Skeletal muscle tissue (tissue), 4 donors: ENCODE results near the gene ATG7. TPM values are rescaled to one million over a fixed set of nuclear protein-coding genes. Genes with fewer than 3 reads are reported as not detected.
"Not testable (repeated sequence)": the region's sequence is repeated elsewhere in the genome, so short reads cannot be mapped to it uniquely, and the experiment has no call there.

Experiments
- H3K27ac ChIP-seq: one replicate; pipeline ENCODE4 v1.7.0; 2013; ENCODE audit warnings: mild to moderate bottlenecking, low read depth, low read length, inconsistent platforms
- H3K27me3 ChIP-seq, 3 donors: one replicate each; pipeline ENCODE4 v1.7.0; 2013; ENCODE audit warnings: low read length in 3 of 3; ENCODE audit not compliant: control insufficient read depth in 3 of 3, insufficient read depth in 3 of 3
- H3K36me3 ChIP-seq, 3 donors: one replicate each; pipeline ENCODE4 v1.7.0; 2013; ENCODE audit warnings: low read length in 3 of 3; ENCODE audit not compliant: control insufficient read depth in 3 of 3, insufficient read depth in 3 of 3
- H3K4me1 ChIP-seq, 3 donors: one replicate each; pipeline ENCODE4 v1.7.0; 2013; ENCODE audit warnings: low read length in 3 of 3, mild to moderate bottlenecking in 3 of 3; ENCODE audit not compliant: control insufficient read depth in 3 of 3, insufficient read depth in 3 of 3
- H3K4me3 ChIP-seq, 3 donors: one replicate each; pipeline ENCODE4 v1.7.0; 2013; ENCODE audit warnings: low read length in 3 of 3
- H3K9ac ChIP-seq, 3 donors: one replicate each; pipeline ENCODE4 v1.7.0; 2013; ENCODE audit warnings: low read length in 3 of 3, mild to moderate bottlenecking in 3 of 3, moderate library complexity in 2 of 3, low read depth in 1 of 3
- H3K9me3 ChIP-seq, 3 donors: one replicate each; pipeline ENCODE4 v1.7.0; 2013; ENCODE audit warnings: low read length in 3 of 3; ENCODE audit not compliant: control insufficient read depth in 3 of 3
- total RNA-seq: library from RNA; depleted of rRNA; stranded (reverse); fragments of >200 nt; gene quantifications from one replicate; pipeline ENCODE4 v1.2.3, GENCODE V29; 2014
- donor health status: Osteomylitis.

Gene ATG7
- total RNA-seq, 1 donor from 2014 or later, result 48.0 TPM

GRCh38 chr3:11592445-11593298, 320.5 kb downstream of the ATG7 start:
- peak overlapping the region; percentile 55 to 69 (median 65) for H3K9ac ChIP-seq
- peak overlapping the region; percentile 2 to 46 (median 4) for H3K4me3 ChIP-seq
- no peaks in the 10 kb centered on the region for H3K9me3 ChIP-seq
- peaks cover 65 to 68% (median 68%) of the 10 kb centered on the region in 3 donors for H3K4me1 ChIP-seq
- H3K36me3 ChIP-seq, result peaks cover 0 to 2% (median 0%) of the 10 kb centered on the region in 3 donors
- H3K27me3 ChIP-seq, result no peaks in the 10 kb centered on the region
- H3K27ac ChIP-seq, result peak overlapping the region; percentile 75

GRCh38 chr3:11593318-11594034, 321.3 kb downstream of the ATG7 start:
- H3K27me3 ChIP-seq, result no peaks in the 10 kb centered on the region
- H3K9me3 ChIP-seq, result no peaks in the 10 kb centered on the region
- peak overlapping the region in 1 of 3 donors; percentile 29 for H3K4me3 ChIP-seq
- H3K27ac ChIP-seq, result peak overlapping the region; percentile 75
- no peak overlapping the region for H3K9ac ChIP-seq
- H3K4me1 ChIP-seq, result peaks cover 57 to 61% (median 60%) of the 10 kb centered on the region in 3 donors
- H3K36me3 ChIP-seq, result peaks cover 0 to 2% (median 0%) of the 10 kb centered on the region in 3 donors

- H3K4me3 ChIP-seq, H3K27me3 ChIP-seq, H3K27ac ChIP-seq, H3K9me3 ChIP-seq, H3K9ac ChIP-seq, H3K36me3 ChIP-seq: not testable (repeated sequence)
- peaks cover 49 to 50% (median 49%) of the 10 kb centered on the region in 3 donors for H3K4me1 ChIP-seq
Measured at GRCh38 chr3:11595024-11595423, 322.8 kb downstream of the ATG7 start.

GRCh38 chr3:11596387-11596786, 324.2 kb downstream of the ATG7 start:
- Histone ChIP-seq H3K4me1 (peaks cover 49 to 50% (median 49%) of the 10 kb centered on the region in 3 donors), H3K9ac (no peak overlapping the region), H3K27ac (no peak overlapping the region), H3K9me3 (no peaks in the 10 kb centered on the region), H3K27me3 (no peaks in the 10 kb centered on the region), H3K36me3 (peaks cover 4% of the 10 kb centered on the region in 3 donors), H3K4me3 (no peak overlapping the region)

GRCh38 chr3:11600501-11601282, 328.5 kb downstream of the ATG7 start:
- H3K27me3 ChIP-seq, result no peaks in the 10 kb centered on the region
- H3K36me3 ChIP-seq, result peaks cover 3 to 4% (median 4%) of the 10 kb centered on the region in 3 donors
- H3K27ac ChIP-seq, result peak overlapping the region; percentile 77
- peak overlapping the region in 1 of 3 donors; percentile 31 for H3K4me3 ChIP-seq
- H3K4me1 ChIP-seq, result peaks cover 31 to 46% (median 45%) of the 10 kb centered on the region in 3 donors
- H3K9me3 ChIP-seq, result no peaks in the 10 kb centered on the region
- H3K9ac ChIP-seq, result peak overlapping the region in 2 of 3 donors; percentile 55 to 66

GRCh38 chr3:11601446-11602238, 329.4 kb downstream of the ATG7 start:
- Histone ChIP-seq H3K9me3 (no peaks in the 10 kb centered on the region), H3K36me3 (peaks cover 3 to 7% (median 4%) of the 10 kb centered on the region in 3 donors), H3K4me3 (no peak overlapping the region), H3K27ac (peak overlapping the region; percentile 77), H3K9ac (peak overlapping the region in 1 of 3 donors; percentile 66), H3K27me3 (no peaks in the 10 kb centered on the region), H3K4me1 (peaks cover 27 to 51% (median 41%) of the 10 kb centered on the region in 3 donors)

GRCh38 chr3:11602239-11602840, 330.1 kb downstream of the ATG7 start:
- Histone ChIP-seq H3K27me3 (no peaks in the 10 kb centered on the region), H3K9ac (no peak overlapping the region), H3K4me1 (peaks cover 30 to 51% (median 41%) of the 10 kb centered on the region in 3 donors), H3K4me3 (no peak overlapping the region), H3K36me3 (peaks cover 3 to 7% (median 4%) of the 10 kb centered on the region in 3 donors), H3K27ac (peak overlapping the region; percentile 77), H3K9me3 (no peaks in the 10 kb centered on the region)

GRCh38 chr3:11602886-11603527, 330.8 kb downstream of the ATG7 start:
- no peak overlapping the region for H3K4me3 ChIP-seq
- no peaks in the 10 kb centered on the region for H3K27me3 ChIP-seq
- H3K36me3 ChIP-seq, result peaks cover 3 to 7% (median 4%) of the 10 kb centered on the region in 3 donors
- peak overlapping the region; percentile 77 for H3K27ac ChIP-seq
- peaks cover 30 to 54% (median 41%) of the 10 kb centered on the region in 3 donors for H3K4me1 ChIP-seq
- H3K9me3 ChIP-seq, result no peaks in the 10 kb centered on the region
- no peak overlapping the region for H3K9ac ChIP-seq
